RPMI7951 (cell line): Measurements from ENCODE around the gene FOLR2. TPM values are rescaled to one million over a fixed set of nuclear protein-coding genes. Genes with fewer than 3 reads are reported as not detected.

Source experiments
- DNase-seq: peaks from one replicate; pipeline ENCODE4 v3.0.0-alpha.2; 2012; ENCODE audit warnings: low read depth
- total RNA-seq: library from RNA; depleted of rRNA; stranded (reverse); fragments of >200 nt; shearing (Covaris generic); gene quantifications from 2 replicates; pipeline ENCODE4 v1.2.3, GENCODE V29; 2014; rRNA removed

FOLR2 gene
- total RNA-seq, 1 experiment from 2014 or later: not detected

- DNase-seq: no peak
These were observed 51.5 kb downstream of the FOLR2 start for GRCh38 chr11:72267956-72268617.

Other genes with a start within 250 kb of the FOLR2 start
- gene IL18BP, start 217.9 kb upstream of the FOLR2 start, total RNA-seq: 0.59 and 1.9 TPM in 2 replicates
- gene NUMA1, start 136.3 kb upstream of the FOLR2 start, total RNA-seq: 109 and 130 TPM in 2 replicates
- gene LRRC51, start 135.9 kb upstream of the FOLR2 start, total RNA-seq: 12.0 and 12.2 TPM in 2 replicates
- gene LAMTOR1, start 113.5 kb upstream of the FOLR2 start, total RNA-seq: 97.3 and 111 TPM in 2 replicates
- gene TOMT, start 110.9 kb upstream of the FOLR2 start, total RNA-seq: not detected in 2 replicates
- 67.8 and 78.1 TPM in 2 replicates for gene ANAPC15, start 104.1 kb upstream of the FOLR2 start, total RNA-seq
- gene FOLR3, start 81.1 kb upstream of the FOLR2 start, total RNA-seq: not detected in 2 replicates
- gene FOLR1, start 24.7 kb upstream of the FOLR2 start, total RNA-seq: 0.10 TPM in 1 of 2 replicates, not detected in the other
- 25.7 and 29.4 TPM in 2 replicates for gene INPPL1, start 8.0 kb downstream of the FOLR2 start, total RNA-seq
- gene PHOX2A, start 27.4 kb downstream of the FOLR2 start, total RNA-seq: not detected in 2 replicates
- 50.2 and 50.6 TPM in 2 replicates for gene CLPB, start 217.7 kb downstream of the FOLR2 start, total RNA-seq